D341Med (cell line): Measurements from ENCODE around the gene GLIS1.
A peak's percentile ranks its signal among the peaks of the same experiment; 100 is the strongest.

ENCODE experiments used
- DNase-seq: peaks from one replicate; pipeline ENCODE4 v3.0.0; 2012; ENCODE audit warnings: low spot score

Gene GLIS1

GRCh38 chr1:53580739-53581475, 158.1 kb downstream of the GLIS1 start:
- DNase-seq, result no peak

- no peak for DNase-seq
Measured at GRCh38 chr1:53580009-53580400, 159.0 kb downstream of the GLIS1 start.

DNA sequence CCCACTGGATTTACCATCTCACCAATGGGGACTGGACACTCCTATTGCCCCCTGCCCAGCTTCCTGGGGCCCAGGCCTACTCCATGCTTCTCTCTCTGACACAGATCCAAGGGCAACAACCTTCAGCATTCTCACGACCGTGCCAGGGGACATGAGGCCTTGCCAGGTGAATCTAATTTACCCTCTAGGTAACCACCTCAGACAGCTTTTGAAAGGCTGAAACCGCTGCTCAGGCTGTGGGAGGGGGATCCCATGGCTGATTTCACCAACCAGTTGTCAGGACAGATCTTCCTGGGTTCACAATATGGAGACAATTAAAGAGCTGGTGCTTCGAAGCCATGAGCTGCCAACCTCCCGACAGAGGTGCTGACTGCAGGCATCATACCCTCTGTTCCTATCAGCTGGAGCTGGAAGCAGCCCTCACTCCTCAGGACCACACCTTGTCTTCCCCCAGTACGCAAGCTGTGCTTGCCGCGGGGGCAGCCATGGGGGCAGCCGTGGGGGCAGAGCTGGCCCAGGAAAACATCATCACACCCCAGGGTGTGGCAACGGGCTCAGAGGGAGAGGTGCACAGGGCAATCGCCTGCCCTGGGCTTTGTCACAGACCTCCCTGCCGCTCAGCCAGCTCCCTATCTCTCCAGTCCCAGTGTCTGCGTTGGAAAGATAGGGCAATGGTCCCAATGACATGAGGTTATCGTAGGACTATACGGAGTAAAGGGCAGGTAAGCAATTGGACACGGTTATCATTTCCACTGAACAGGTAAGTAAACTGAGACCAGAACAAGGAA, 159.5 kb downstream of the GLIS1 start:
- no peak for DNase-seq

- no peak for DNase-seq
Measured at GRCh38 chr1:53578358-53578757, 160.6 kb downstream of the GLIS1 start.

DNA sequence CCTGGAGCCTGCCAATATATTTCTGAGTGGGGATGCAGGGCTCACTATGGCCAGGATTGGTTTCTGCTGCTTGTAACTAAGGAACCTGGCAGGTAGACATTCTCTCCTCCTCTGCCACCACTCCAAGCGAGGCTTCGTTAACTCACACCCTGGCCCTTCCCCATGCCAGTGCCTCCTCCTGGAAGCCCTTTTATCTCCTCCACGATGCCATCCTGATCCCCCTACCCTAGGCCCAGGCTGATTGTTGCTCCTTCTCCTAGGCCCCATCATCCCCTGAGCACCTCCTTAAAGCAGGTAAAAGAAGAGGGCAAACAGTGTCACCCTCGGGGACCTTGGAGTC, 161.2 kb downstream of the GLIS1 start:
- DNase-seq, result no peak

DNA sequence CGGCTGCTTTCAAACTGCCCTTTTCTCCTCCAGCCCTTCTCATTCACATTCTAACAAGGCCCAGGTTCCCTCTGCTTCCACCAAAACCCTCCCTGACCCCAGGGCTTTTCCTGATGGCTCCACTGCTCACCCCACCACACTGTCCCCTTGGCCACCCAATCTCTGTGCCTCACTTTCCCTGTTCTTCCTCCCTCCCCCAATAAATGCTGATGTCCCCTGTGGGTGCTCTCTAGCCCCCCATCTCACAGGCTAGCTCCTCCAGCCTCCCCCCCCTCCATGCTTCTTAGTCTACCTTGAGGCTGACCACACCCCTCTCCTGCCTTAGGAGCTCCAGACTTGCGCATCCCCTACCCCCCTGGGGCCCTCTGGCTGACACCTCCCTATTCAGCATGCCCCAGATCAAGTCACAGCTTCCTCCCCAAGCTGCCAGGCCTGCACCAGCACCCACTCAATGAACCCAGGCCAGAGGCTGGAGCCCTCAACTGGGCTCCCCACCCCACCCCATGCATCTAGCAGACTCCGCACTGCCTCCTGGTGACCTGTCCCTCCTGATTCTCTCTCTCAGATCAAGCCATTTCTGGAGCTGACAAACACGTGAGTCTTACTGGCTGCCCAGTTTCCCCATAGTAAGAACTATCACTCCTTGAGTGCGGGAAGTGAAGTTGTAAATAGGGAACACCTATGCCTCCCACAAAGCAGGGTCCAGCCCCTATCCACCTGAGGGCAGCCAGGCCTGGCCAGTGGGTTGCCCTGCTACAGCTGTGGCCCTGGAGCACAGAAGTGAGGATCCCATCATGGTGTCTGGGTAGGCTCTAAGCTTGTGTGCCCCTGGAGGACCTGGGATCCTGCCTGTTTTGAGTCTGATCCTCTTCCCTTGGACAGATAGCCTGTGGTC, 161.9 kb downstream of the GLIS1 start:
- DNase-seq, result no peak

DNA sequence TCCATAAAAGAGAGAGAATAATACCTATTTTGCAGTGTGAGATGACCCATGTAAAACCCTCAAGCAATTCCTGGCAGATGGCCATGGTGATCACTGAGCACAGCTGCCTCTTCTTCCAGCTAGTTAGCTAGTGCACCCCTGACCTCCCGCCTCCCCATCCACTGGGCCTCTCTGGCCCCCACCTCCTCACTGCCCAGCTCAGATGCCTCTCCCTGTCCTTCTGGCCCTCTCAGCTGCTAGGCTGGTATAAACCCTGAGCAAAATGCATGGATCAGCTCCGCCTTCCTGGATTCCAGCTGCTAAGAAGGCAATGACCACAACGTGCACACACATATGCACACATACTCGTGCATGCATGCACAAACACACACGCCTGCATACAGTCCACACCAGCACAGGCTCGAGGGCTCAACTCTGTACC, 162.6 kb downstream of the GLIS1 start:
- DNase-seq, result no peak

- no peak for DNase-seq
Measured at GRCh38 chr1:53575955-53576320, 163.0 kb downstream of the GLIS1 start.

DNA sequence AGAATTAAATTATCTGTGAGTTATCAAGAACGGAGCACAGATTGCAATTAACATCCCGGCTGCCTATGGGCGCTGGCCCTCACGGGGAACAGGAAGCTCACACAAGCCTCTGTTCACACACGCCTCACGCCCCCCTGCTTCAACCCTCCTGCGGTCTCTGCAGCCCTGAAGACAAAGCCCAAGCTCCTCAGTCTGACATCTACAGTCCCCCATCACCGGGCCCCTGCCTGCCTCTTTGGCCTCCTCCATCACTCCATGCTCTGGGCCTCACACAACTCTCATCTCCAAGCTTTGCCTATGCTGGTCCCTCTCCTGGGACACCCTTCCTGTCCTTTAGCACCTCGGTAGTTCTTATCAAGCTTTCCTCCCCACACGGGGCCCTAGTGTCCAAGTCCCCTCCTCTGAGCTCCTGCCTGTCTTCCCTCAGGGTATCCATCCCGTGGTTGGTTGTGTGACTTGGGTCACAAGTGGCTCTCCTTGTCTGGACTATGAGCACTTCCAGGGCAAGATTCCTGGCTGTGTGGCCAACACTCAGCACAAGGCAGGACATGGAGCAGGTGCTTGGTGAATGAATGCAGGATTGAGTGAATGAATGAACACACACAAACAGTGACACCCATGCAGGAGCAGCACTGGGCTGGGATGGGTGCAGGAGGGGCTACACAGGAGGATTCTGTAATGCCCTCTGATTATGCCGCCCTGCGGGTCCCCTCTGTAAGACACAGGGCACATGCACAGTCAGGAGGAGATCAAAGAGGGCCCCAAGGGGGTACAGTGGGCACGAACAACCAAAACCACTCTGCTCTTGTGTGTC, 163.6 kb downstream of the GLIS1 start:
- DNase-seq, result no peak

DNA sequence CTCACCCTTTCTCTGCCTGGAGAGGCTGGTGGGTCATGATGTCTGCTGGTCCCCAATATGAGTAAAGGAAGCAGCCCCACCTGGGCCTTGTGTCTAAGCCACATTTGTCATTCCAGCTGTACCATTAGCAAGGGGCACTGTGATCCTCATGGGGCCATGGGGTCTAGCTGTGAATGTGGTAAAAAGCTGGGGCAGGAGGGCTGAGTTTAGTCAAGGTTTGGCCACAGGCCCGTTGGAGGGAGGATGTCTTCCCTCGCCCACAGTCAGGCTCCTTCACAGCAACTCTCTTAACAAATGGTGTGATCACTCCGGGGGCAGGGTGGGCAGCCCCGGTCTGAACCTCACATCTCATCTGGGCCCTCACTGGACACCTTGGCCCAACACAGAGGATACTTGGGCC, 164.3 kb downstream of the GLIS1 start:
- no peak for DNase-seq

DNA sequence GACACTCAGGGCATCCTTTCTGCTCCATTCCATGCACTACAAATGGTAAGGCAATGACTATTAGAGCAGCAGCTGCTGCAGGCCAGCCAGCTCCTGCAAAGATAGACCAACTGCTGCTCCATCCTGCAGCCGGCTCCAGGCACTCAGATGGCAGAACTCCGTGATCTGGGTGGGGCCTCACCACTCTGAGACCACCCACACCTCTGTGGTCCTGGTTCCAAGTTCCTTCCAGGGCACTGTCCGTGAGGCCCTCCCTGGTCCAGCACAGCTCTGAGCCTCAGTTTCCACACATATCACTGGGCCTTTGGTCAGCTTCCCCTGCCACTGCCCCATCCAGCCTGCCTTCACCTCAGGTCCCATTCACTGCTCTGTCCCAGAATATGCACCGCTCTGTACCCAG, 165.0 kb downstream of the GLIS1 start:
- DNase-seq, result no peak

- DNase-seq, result no peak
Measured at GRCh38 chr1:53573522-53573921, 165.4 kb downstream of the GLIS1 start.

- no peak for DNase-seq
Measured at GRCh38 chr1:53572815-53573173, 166.2 kb downstream of the GLIS1 start.

- DNase-seq, result peak; percentile 72
Measured at GRCh38 chr1:53572065-53572814, 166.7 kb downstream of the GLIS1 start.

DNA sequence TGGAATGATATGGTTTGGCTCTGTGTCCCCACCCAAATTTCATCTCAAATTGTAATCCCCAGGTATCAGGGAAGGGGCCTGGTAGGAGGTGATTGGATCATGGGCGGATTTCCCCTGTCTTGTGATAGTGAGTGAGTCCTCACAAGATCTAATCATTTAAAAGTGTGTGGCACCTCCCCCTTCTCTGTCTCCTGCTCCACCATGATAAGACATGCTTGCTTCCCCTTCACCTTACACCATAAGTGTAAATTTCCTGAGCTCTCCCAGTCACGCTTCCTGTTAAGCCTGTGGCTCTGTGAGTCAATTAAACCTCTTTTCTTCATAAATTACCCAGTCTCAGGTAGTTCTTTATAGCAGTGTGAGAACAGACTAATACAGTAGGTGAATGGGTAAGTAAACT, 170.4 kb downstream of the GLIS1 start:
- DNase-seq, result no peak

GRCh38 chr1:53567851-53568250, 171.1 kb downstream of the GLIS1 start:
- DNase-seq, result no peak

GRCh38 chr1:53567450-53567849, 171.5 kb downstream of the GLIS1 start:
- no peak for DNase-seq

- DNase-seq, result no peak
Measured at GRCh38 chr1:53563611-53564010, 175.4 kb downstream of the GLIS1 start.

DNA sequence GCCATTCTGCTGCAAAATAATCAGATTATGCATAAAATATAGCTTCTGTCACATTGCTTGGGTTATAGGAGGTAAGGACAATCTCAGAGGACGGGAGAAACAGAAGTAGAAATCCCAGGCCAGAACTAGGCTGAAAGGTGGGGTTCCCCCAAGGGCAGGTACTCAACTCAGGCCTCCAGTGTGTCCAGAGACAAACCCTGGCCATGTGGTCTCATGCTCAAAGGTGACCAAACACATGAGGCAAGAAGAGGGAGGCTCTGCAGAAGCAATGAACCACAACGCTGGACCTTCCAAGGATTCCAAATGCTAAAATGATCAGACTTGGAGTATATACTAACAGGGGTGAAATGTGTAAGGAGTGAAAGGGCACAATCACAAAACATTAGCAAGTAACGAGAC, 176.0 kb downstream of the GLIS1 start:
- no peak for DNase-seq

GRCh38 chr1:53562291-53562980, 176.5 kb downstream of the GLIS1 start:
- DNase-seq, result no peak
